HEK293T (cell line): ENCODE results near the gene CDH16.

ENCODE experiments used
- ARNT ChIP-seq: fragments of 450-650 bp; IDR thresholded peaks from 2 replicates; pipeline ENCODE4 v1.6.1; 2017; ENCODE audit warnings: mild to moderate bottlenecking
- BHLHE40 ChIP-seq: fragments of 450-650 bp; IDR thresholded peaks from 2 replicates; pipeline ENCODE4 v1.6.1; 2016; ENCODE audit warnings: mild to moderate bottlenecking, moderate library complexity, borderline replicate concordance
- CTBP1 ChIP-seq: fragments of 450-650 bp; IDR thresholded peaks from 2 replicates; pipeline ENCODE4 v1.6.1; 2016; ENCODE audit warnings: borderline replicate concordance
- ELF4 ChIP-seq: fragments of 450-650 bp; IDR thresholded peaks from 2 replicates; pipeline ENCODE4 v1.6.1; 2017; ENCODE audit warnings: antibody characterized with exemption
- FOXA1 ChIP-seq: fragments of 450-650 bp; IDR thresholded peaks from 2 replicates; pipeline ENCODE4 v1.6.1; 2016; ENCODE audit warnings: mild to moderate bottlenecking
- FOXK2 ChIP-seq: fragments of 450-650 bp; IDR thresholded peaks from 2 replicates; pipeline ENCODE4 v1.6.1; 2016; ENCODE audit warnings: mild to moderate bottlenecking
- FOXM1 ChIP-seq: fragments of 450-650 bp; IDR thresholded peaks from 2 replicates; pipeline ENCODE4 v1.6.1; 2017; ENCODE audit warnings: mild to moderate bottlenecking, borderline replicate concordance
- L3MBTL2 ChIP-seq: fragments of 450-650 bp; conservative IDR thresholded peaks from 2 replicates; pipeline ENCODE4 v1.6.1; 2016; ENCODE audit warnings: mild to moderate bottlenecking
- LEF1 ChIP-seq: fragments of 450-650 bp; IDR thresholded peaks from 2 replicates; pipeline ENCODE4 v1.6.1; 2017; ENCODE audit warnings: mild to moderate bottlenecking, borderline replicate concordance
- NFRKB ChIP-seq: fragments of 450-650 bp; IDR thresholded peaks from 2 replicates; pipeline ENCODE4 v1.6.1; 2016; ENCODE audit warnings: mild to moderate bottlenecking, moderate library complexity
- SUZ12 ChIP-seq: fragments of 450-650 bp; IDR thresholded peaks from 2 replicates; pipeline ENCODE4 v1.6.1; 2016; ENCODE audit warnings: mild to moderate bottlenecking
- TARDBP ChIP-seq: fragments of 450-650 bp; IDR thresholded peaks from 2 replicates; pipeline ENCODE4 v1.6.1; 2016
- TF ChIP-seq, protein P1 (sequence below): fragments of 450-650 bp; IDR thresholded peaks from 2 replicates; pipeline ENCODE4 v1.6.1; 2016

DNA sequence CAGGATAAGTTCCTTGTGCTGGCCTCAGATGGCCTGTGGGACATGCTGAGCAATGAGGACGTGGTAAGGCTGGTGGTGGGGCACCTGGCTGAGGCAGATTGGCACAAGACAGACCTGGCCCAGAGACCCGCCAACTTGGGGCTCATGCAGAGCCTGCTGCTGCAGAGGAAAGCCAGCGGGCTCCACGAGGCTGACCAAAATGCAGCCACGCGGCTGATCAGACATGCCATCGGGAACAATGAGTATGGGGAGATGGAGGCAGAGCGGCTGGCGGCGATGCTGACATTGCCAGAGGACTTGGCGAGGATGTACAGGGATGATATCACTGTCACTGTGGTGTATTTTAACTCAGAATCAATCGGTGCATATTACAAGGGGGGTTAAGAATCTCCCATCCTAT, 33.2 kb downstream of the CDH16 start:
- TF ChIP-seq FOXM1 (no peak), NFRKB (no peak), ELF4 (no peak), L3MBTL2 (no peak), SUZ12 (no peak), FOXA1 (no peak), ARNT (no peak), CTBP1 (no peak), FOXK2 (no peak), LEF1 (no peak), BHLHE40 (no peak), TARDBP (no peak)
- TF ChIP-seq, protein P1, sequence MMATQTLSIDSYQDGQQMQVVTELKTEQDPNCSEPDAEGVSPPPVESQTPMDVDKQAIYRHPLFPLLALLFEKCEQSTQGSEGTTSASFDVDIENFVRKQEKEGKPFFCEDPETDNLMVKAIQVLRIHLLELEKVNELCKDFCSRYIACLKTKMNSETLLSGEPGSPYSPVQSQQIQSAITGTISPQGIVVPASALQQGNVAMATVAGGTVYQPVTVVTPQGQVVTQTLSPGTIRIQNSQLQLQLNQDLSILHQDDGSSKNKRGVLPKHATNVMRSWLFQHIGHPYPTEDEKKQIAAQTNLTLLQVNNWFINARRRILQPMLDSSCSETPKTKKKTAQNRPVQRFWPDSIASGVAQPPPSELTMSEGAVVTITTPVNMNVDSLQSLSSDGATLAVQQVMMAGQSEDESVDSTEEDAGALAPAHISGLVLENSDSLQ = no peak
